Esophagus muscularis mucosa (tissue), 4 donors: Measurements from ENCODE around the gene HDAC5. TPM values are rescaled to one million over a fixed set of nuclear protein-coding genes. Genes with fewer than 3 reads are reported as not detected.
"Not testable (repeated sequence)": the region's sequence is repeated elsewhere in the genome, so short reads cannot be mapped to it uniquely, and the experiment has no call there.

ENCODE experiments used
- DNase-seq: peaks from one replicate; pipeline ENCODE4 v3.0.0-alpha.2; 2017; ENCODE audit errors: extremely low spot score
- H3K27ac ChIP-seq, 4 donors: fragments of 200-600 bp; sonication (generic); replicated peaks in 1 of 4; 1 replicate in 3 of 4; 2 replicates in 1 of 4; pipeline ENCODE4 v1.5.1; 2016 to 2019; ENCODE audit warnings: mild to moderate bottlenecking in 1 of 4
- H3K27me3 ChIP-seq, 4 donors: fragments of 200-600 bp; sonication (generic); one replicate each; pipeline versions ENCODE4 v1.5.1 to v1.6.0; 2016 to 2019
- H3K36me3 ChIP-seq, 4 donors: fragments of 200-600 bp; sonication (generic); one replicate each; pipeline ENCODE4 v1.5.1; 2016 to 2019
- H3K4me1 ChIP-seq, 4 donors: fragments of 200-600 bp; sonication (generic); one replicate each; pipeline ENCODE4 v1.5.1; 2016 to 2019
- H3K4me3 ChIP-seq, 4 donors: fragments of 200-600 bp; sonication (generic); 1 replicate in 2 of 4; 2 replicates in 2 of 4; pipeline ENCODE4 v1.5.1; 2016 to 2019; ENCODE audit warnings: mild to moderate bottlenecking in 4 of 4, moderate library complexity in 1 of 4
- H3K9me3 ChIP-seq, 4 donors: fragments of 200-600 bp; sonication (generic); 1 replicate in 3 of 4; 2 replicates in 1 of 4; pipeline ENCODE4 v1.5.1; 2016 to 2019
- CTCF ChIP-seq, 3 experiments: fragments of 200-600 bp in 2 of 3; fragments of 450-650 bp in 1 of 3; sonication (generic) in 2 of 3; IDR thresholded peaks; one replicate each; pipeline ENCODE4 v1.5.1; 2017 to 2019; ENCODE audit warnings: antibody characterized with exemption in 3 of 3, mild to moderate bottlenecking in 2 of 3, moderate library complexity in 1 of 3
- EP300 ChIP-seq: sonication (generic); formaldehyde crosslinking; IDR thresholded peaks from one replicate; pipeline ENCODE4 v1.6.1; 2017; ENCODE audit warnings: antibody characterized with exemption
- POLR2A ChIP-seq: fragments of 450-650 bp; IDR thresholded peaks from one replicate; pipeline ENCODE4 v1.6.1; 2017; ENCODE audit warnings: antibody characterized with exemption, moderate library complexity, mild to moderate bottlenecking, low read depth
- POLR2AphosphoS5 ChIP-seq, 2 donors: sonication (generic); formaldehyde crosslinking; IDR thresholded peaks; one replicate each; pipeline ENCODE4 v1.6.1; 2017; ENCODE audit warnings: antibody characterized with exemption in 2 of 2
- WGBS: methylation state at CpG from one replicate; pipeline ENCODE4 v1.1.5; 2018; 5-methylcytosine and 5-hydroxymethylcytosine counted together
- intact Hi-C: fragments of 100-400 bp; cut with DNase I; formaldehyde crosslinking; loops from one replicate; pipeline ENCODE4 v1.15.1; 2023
- total RNA-seq, 4 donors: library from RNA; depleted of rRNA; stranded (reverse); fragments of >200 nt; gene quantifications; one replicate each; pipeline versions ENCODE4 v1.1.0 to v1.2.1, GENCODE V29; 2016

HDAC5 gene
- total RNA-seq, 4 donors from 2014 or later = 75.6 to 237 (median 130) TPM

GRCh38 chr17:44149750-44150329 is 26.4 kb upstream of the HDAC5 start:
- Histone ChIP-seq H3K27me3 (no peaks in the 10 kb centered on the region), H3K9me3 (no peaks in the 10 kb centered on the region), H3K36me3 (peaks cover 0 to 13% (median 3%) of the 10 kb centered on the region in 4 donors), H3K4me1 (peaks cover 8 to 41% (median 21%) of the 10 kb centered on the region in 4 donors), H3K4me3 (no peak overlapping the region), H3K27ac (no peak overlapping the region)
- DNase-seq = no peak
- 84% methylated on average over 4 of the region's 4 CpGs for WGBS
- no peak for TF ChIP-seq CTCF (IDR thresholded peaks at IDR 0.05)
- no peak for TF ChIP-seq POLR2A
- no peak for TF ChIP-seq POLR2AphosphoS5 (IDR thresholded peaks at IDR 0.05)
- TF ChIP-seq EP300 = no peak
- intact Hi-C loops = loop anchor here (10.0 kb wide), 1 partner anchor 245 kb away; the partner anchor contains the start of gene MPP2

- H3K9me3 ChIP-seq, H3K4me3 ChIP-seq, H3K27ac ChIP-seq, DNase-seq, H3K27me3 ChIP-seq: not testable (repeated sequence)
- 97% methylated on average over 3 of the region's 3 CpGs for WGBS
- H3K4me1 ChIP-seq = peaks cover 15 to 48% (median 24%) of the 10 kb centered on the region in 4 donors
- H3K36me3 ChIP-seq = peaks cover 0 to 13% (median 3%) of the 10 kb centered on the region in 4 donors
- intact Hi-C loops = loop anchor here (10.0 kb wide), 1 partner anchor 244 kb away; the partner anchor contains the start of gene MPP2
These were observed 25.6 kb upstream of the HDAC5 start for GRCh38 chr17:44149066-44149465.

- peaks cover 19 to 59% (median 34%) of the 10 kb centered on the region in 4 donors for H3K4me1 ChIP-seq
- H3K36me3 ChIP-seq = peaks cover 0 to 10% (median 3%) of the 10 kb centered on the region in 4 donors
- 88% methylated on average over 3 of the region's 4 CpGs for WGBS
- no peaks in the 10 kb centered on the region for H3K9me3 ChIP-seq
- H3K27ac ChIP-seq = no peak overlapping the region
- H3K4me3 ChIP-seq = no peak overlapping the region
- DNase-seq = no peak
- no peak for TF ChIP-seq CTCF (IDR thresholded peaks at IDR 0.05)
- TF ChIP-seq POLR2A = no peak
- no peak for TF ChIP-seq EP300
- TF ChIP-seq POLR2AphosphoS5 (IDR thresholded peaks at IDR 0.05) = no peak
- intact Hi-C loops = loop anchor here (10.0 kb wide), 1 partner anchor 243 kb away; the partner anchor contains the start of gene MPP2
- H3K27me3 ChIP-seq = no peaks in the 10 kb centered on the region
These were observed 24.4 kb upstream of the HDAC5 start for GRCh38 chr17:44147812-44148211.

GRCh38 chr17:44146375-44147346 is 23.2 kb upstream of the HDAC5 start:
- WGBS = 44% methylated on average over 2 of the region's 2 CpGs
- H3K9me3 ChIP-seq = no peaks in the 10 kb centered on the region
- TF ChIP-seq CTCF (IDR thresholded peaks at IDR 0.05) (no peak), EP300 (no peak), POLR2A (no peak), POLR2AphosphoS5 (IDR thresholded peaks at IDR 0.05) (no peak)
- no peak for DNase-seq
- H3K36me3 ChIP-seq = peaks cover 0 to 10% (median 3%) of the 10 kb centered on the region in 4 donors
- no peak overlapping the region for H3K4me3 ChIP-seq
- peak overlapping the region; percentile 70 to 81 (median 78) for H3K27ac ChIP-seq
- peaks cover 28 to 69% (median 44%) of the 10 kb centered on the region in 4 donors for H3K4me1 ChIP-seq
- H3K27me3 ChIP-seq = no peaks in the 10 kb centered on the region
- intact Hi-C loops = loop anchor here (10.0 kb wide), 1 partner anchor 242 kb away; the partner anchor contains the start of gene MPP2
